ENCODE results near the gene C6orf141. TPM values are rescaled to one million over a fixed set of nuclear protein-coding genes. Genes with fewer than 3 reads are reported as not detected.
A peak's percentile ranks its signal among the peaks of the same experiment; 100 is the strongest.

C6orf141 gene
- total and polyA plus RNA-seq, 4 donors = 0.73 to 6.1 (median 4.3) TPM

DNA sequence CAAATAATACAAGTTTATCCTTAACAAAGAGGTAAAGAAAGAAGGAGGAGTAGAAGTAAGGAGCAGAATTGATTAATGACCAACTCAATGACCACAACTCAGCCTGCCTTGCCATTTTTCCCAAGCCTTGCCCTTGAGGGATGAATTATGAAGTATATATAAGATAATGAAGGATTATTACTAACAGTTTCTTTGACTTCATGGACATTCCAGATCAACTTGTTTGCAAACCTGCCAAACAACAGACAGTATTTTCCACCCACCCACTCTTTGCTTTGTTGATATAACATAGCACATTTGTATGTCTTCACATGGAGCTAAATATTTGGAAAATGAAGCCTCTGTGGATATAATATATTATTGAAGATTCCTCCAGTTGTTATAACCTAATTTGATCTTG lies 9.9 kb upstream of the C6orf141 start:
- Histone ChIP-seq H3K4me3 (no peak overlapping the region), H3K36me3 (ENCODE audit: control insufficient read depth in 4 of 4, insufficient read depth in 4 of 4, low read length in 4 of 4) (no peaks in the 10 kb centered on the region), H3K4me1 (ENCODE audit: control insufficient read depth in 5 of 5, insufficient read depth in 5 of 5, low read length in 5 of 5) (peaks cover 0 to 6% (median 0%) of the 10 kb centered on the region in 5 donors), H3K9ac (ENCODE audit: insufficient read depth in 1 of 2, low read length in 2 of 2) (no peak overlapping the region), H3K27me3 (ENCODE audit: control insufficient read depth in 3 of 3, insufficient read depth in 3 of 3, low read length in 2 of 3) (no peaks in the 10 kb centered on the region), H3K9me3 (ENCODE audit: control insufficient read depth in 4 of 4, insufficient read depth in 3 of 4, low read length in 3 of 4) (no peaks in the 10 kb centered on the region), H3K27ac (ENCODE audit: low read depth in 1 of 2, low read length in 1 of 2) (no peak overlapping the region)
- ATAC-seq (ENCODE audit: insufficient read depth, low FRiP score) (no peak), DNase-seq (no peak)
- TF ChIP-seq, protein P1, sequence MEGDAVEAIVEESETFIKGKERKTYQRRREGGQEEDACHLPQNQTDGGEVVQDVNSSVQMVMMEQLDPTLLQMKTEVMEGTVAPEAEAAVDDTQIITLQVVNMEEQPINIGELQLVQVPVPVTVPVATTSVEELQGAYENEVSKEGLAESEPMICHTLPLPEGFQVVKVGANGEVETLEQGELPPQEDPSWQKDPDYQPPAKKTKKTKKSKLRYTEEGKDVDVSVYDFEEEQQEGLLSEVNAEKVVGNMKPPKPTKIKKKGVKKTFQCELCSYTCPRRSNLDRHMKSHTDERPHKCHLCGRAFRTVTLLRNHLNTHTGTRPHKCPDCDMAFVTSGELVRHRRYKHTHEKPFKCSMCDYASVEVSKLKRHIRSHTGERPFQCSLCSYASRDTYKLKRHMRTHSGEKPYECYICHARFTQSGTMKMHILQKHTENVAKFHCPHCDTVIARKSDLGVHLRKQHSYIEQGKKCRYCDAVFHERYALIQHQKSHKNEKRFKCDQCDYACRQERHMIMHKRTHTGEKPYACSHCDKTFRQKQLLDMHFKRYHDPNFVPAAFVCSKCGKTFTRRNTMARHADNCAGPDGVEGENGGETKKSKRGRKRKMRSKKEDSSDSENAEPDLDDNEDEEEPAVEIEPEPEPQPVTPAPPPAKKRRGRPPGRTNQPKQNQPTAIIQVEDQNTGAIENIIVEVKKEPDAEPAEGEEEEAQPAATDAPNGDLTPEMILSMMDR (IDR thresholded peaks at IDR 0.05; ENCODE audit: control extremely low read depth, extremely low read depth) = no peak

DNA sequence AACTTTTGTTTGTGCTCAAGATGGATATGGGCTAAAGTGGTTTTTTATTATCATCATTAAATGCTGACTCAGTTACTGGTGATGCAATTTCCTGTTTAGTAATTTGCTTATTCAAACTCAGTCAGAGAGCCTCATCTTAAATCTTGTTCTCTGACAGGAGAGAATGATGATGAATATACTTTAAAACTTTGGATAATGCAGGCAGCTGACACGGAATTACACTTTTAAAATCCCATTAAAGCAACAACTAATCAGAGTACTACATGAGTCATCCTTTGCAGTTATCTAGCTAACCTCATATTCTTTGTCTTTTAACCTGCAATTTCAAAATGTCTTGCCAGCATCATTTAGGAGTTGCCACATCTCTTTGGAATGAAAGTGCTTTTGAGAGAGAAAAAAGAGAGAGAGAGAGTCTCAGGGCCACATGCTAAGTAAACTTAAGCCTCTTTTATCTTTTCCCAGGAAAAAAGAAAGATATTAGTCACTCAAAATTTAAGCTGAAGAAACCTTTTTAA lies 9.2 kb upstream of the C6orf141 start:
- Histone ChIP-seq H3K9ac (ENCODE audit: insufficient read depth in 1 of 2, low read length in 2 of 2) (no peak overlapping the region), H3K4me1 (ENCODE audit: control insufficient read depth in 5 of 5, insufficient read depth in 5 of 5, low read length in 5 of 5) (peaks cover 0 to 6% (median 0%) of the 10 kb centered on the region in 5 donors), H3K27ac (ENCODE audit: low read depth in 1 of 2, low read length in 1 of 2) (no peak overlapping the region), H3K27me3 (ENCODE audit: control insufficient read depth in 3 of 3, insufficient read depth in 3 of 3, low read length in 2 of 3) (no peaks in the 10 kb centered on the region), H3K4me3 (no peak overlapping the region), H3K36me3 (ENCODE audit: control insufficient read depth in 4 of 4, insufficient read depth in 4 of 4, low read length in 4 of 4) (no peaks in the 10 kb centered on the region), H3K9me3 (ENCODE audit: control insufficient read depth in 4 of 4, insufficient read depth in 3 of 4, low read length in 3 of 4) (no peaks in the 10 kb centered on the region)
- TF ChIP-seq, protein P1 (IDR thresholded peaks at IDR 0.05; ENCODE audit: control extremely low read depth, extremely low read depth) = no peak
- peak; percentile 69 for ATAC-seq (ENCODE audit: insufficient read depth, low FRiP score)
- 43 to 52% methylated on average over 1 of the region's 1 CpG for WGBS, 2 donors
- DNase-seq = peak in 2 of 3 donors; percentile 14 to 48

DNA sequence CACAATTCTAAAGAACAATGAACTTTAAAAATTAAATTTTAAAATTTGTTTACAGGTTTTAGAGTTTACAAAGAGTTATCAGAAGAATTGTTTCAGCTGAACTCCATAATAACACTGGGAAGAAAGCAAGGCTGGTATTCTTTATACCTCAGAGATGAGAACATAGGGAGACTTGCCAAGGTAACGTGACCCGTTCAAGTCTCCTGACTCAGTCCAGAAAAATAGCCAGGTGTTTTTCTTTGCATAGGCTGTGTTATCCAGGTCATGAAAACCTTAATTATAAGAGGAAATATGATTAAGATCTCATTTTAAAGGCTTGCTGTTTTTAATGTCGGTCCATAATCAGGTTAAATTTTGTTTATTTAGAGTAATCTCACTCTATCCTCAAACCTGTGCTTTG lies 8.5 kb upstream of the C6orf141 start:
- H3K4me1 ChIP-seq (ENCODE audit: control insufficient read depth in 5 of 5, insufficient read depth in 5 of 5, low read length in 5 of 5) = peaks cover 0 to 6% (median 0%) of the 10 kb centered on the region in 5 donors
- H3K9ac ChIP-seq (ENCODE audit: insufficient read depth in 1 of 2, low read length in 2 of 2) = no peak overlapping the region
- 76 to 91% methylated on average over 3 of the region's 3 CpGs for WGBS, 2 donors
- H3K36me3 ChIP-seq (ENCODE audit: control insufficient read depth in 4 of 4, insufficient read depth in 4 of 4, low read length in 4 of 4) = no peaks in the 10 kb centered on the region
- DNase-seq = no peak
- H3K27me3 ChIP-seq (ENCODE audit: control insufficient read depth in 3 of 3, insufficient read depth in 3 of 3, low read length in 2 of 3) = no peaks in the 10 kb centered on the region
- TF ChIP-seq, protein P1 (IDR thresholded peaks at IDR 0.05; ENCODE audit: control extremely low read depth, extremely low read depth) = no peak
- no peaks in the 10 kb centered on the region for H3K9me3 ChIP-seq (ENCODE audit: control insufficient read depth in 4 of 4, insufficient read depth in 3 of 4, low read length in 3 of 4)
- no peak for ATAC-seq (ENCODE audit: insufficient read depth, low FRiP score)
- H3K4me3 ChIP-seq = no peak overlapping the region
- no peak overlapping the region for H3K27ac ChIP-seq (ENCODE audit: low read depth in 1 of 2, low read length in 1 of 2)

Data from lung (tissue), 12 donors.